ENCODE data around the gene POTEB2. TPM values are rescaled to one million over a fixed set of nuclear protein-coding genes. Genes with fewer than 3 reads are reported as not detected.
"Not testable (repeated sequence)": the region's sequence is repeated elsewhere in the genome, so short reads cannot be mapped to it uniquely, and the experiment has no call there.

POTEB2 gene
- total RNA-seq, result not detected

- H3K27ac Mint-ChIP-seq; CTCF ChIA-PET; H3K4me3 Mint-ChIP-seq; DNase-seq; H3K4me1 Mint-ChIP-seq; H3K9me3 Mint-ChIP-seq (ENCODE audit: low read depth); ATAC-seq; H3K36me3 Mint-ChIP-seq (ENCODE audit: low read depth); H3K27me3 Mint-ChIP-seq; intact Hi-C loops (cut with DNase I, micrococcal nuclease); POLR2A ChIA-PET: not testable (repeated sequence)
These were observed at the start of gene POTEB2 for GRCh38 chr15:20866214-20866613. TSS of gene POTEB2 (minus strand) at chr15:20866314. CDS start at chr15:20866281, 33 bp downstream.

- CTCF ChIA-PET; H3K27me3 Mint-ChIP-seq; H3K4me1 Mint-ChIP-seq; intact Hi-C loops (cut with DNase I, micrococcal nuclease); H3K9me3 Mint-ChIP-seq (ENCODE audit: low read depth); ATAC-seq; DNase-seq; H3K4me3 Mint-ChIP-seq; POLR2A ChIA-PET; H3K27ac Mint-ChIP-seq; H3K36me3 Mint-ChIP-seq (ENCODE audit: low read depth): not testable (repeated sequence)
These were observed 13.8 kb upstream of the POTEB2 start for GRCh38 chr15:20879916-20880315.

DNA sequence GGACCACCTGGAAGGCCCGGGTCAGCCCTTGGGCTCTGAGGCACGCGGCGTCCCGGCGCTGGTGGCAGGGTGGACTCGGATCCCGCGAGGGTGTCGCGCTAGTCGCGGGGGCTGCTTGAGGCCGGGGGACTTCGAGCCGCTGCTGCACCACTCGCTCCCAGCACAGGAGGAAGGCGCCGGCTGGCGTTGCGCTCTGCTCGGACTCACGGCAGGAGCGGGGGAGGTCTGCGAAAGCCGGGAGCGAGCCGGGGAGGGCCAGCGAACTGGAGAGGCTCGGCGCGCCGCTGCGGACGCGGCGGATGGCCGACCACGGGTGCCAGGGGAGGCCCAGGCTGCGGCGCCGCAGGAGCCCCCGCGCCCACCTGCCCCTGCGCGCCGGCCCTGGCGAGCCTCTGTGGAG, 12.3 kb upstream of the POTEB2 start:
- ATAC-seq; intact Hi-C loops (cut with DNase I, micrococcal nuclease): not testable (repeated sequence)

DNA sequence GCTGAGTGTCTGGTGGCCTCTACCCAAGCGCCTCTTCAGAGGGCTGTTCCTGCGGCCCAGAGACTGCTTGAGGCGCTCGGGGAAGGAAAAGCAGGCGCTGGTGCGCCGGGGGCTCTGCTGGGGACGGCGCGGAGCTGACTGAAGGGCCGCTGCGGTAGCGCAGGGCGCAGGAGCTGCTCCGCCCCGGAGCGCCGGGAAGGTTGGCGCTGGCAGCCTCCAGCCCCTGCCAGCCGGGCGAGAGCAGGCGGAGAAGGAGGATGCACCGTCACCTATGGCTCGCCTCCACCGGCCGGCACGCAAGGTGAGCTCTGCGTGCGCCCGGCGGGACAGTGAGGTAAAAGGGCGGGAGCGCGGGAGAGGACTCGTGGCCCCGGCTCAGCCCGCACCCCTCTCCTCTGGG, 11.7 kb upstream of the POTEB2 start:
- POLR2A ChIA-PET, result not testable (repeated sequence)

More for the DNA sequence above, 12.3 kb upstream of the POTEB2 start:
- H3K27ac Mint-ChIP-seq; H3K4me1 Mint-ChIP-seq; POLR2A ChIA-PET; H3K36me3 Mint-ChIP-seq (ENCODE audit: low read depth); DNase-seq; CTCF ChIA-PET; H3K27me3 Mint-ChIP-seq; H3K9me3 Mint-ChIP-seq (ENCODE audit: low read depth); H3K4me3 Mint-ChIP-seq: not testable (repeated sequence)

More for the DNA sequence above, 11.7 kb upstream of the POTEB2 start:
- H3K27me3 Mint-ChIP-seq; CTCF ChIA-PET; H3K4me1 Mint-ChIP-seq; H3K27ac Mint-ChIP-seq; intact Hi-C loops (cut with DNase I, micrococcal nuclease); H3K9me3 Mint-ChIP-seq (ENCODE audit: low read depth); ATAC-seq; DNase-seq; H3K4me3 Mint-ChIP-seq; H3K36me3 Mint-ChIP-seq (ENCODE audit: low read depth): not testable (repeated sequence)

Small RNA genes within 50 kb of the gene (microRNA-seq; reads per million reads assigned to microRNA genes)
- gene MIR3118-2 (ENCODE audit: borderline replicate concordance), result not detected
